Activated gamma-delta T cell (primary cell): ENCODE results near the gene MEX3A.
"Not testable (repeated sequence)": the region's sequence is repeated elsewhere in the genome, so short reads cannot be mapped to it uniquely, and the experiment has no call there.

ENCODE experiments used
- DNase-seq: peaks from one replicate; lab custom pipeline; 2025; lab: John Stamatoyannopoulos, UW

MEX3A gene

GRCh38 chr1:156054500-156055280 lies 27.6 kb downstream of the MEX3A start, which contains the start of gene LAMTOR2:
LAMTOR2 (plus strand) TSS chr1:156054782; CDS start chr1:156054890, 108 bp downstream.
- DNase-seq, result peak; percentile 72

- peak; percentile 74 for DNase-seq
Measured at GRCh38 chr1:156053768-156054499, 28.3 kb downstream of the MEX3A start, which contains the start of gene UBQLN4. UBQLN4 (minus strand) TSS chr1:156053798; CDS start chr1:156053701, 97 bp downstream.

DNA sequence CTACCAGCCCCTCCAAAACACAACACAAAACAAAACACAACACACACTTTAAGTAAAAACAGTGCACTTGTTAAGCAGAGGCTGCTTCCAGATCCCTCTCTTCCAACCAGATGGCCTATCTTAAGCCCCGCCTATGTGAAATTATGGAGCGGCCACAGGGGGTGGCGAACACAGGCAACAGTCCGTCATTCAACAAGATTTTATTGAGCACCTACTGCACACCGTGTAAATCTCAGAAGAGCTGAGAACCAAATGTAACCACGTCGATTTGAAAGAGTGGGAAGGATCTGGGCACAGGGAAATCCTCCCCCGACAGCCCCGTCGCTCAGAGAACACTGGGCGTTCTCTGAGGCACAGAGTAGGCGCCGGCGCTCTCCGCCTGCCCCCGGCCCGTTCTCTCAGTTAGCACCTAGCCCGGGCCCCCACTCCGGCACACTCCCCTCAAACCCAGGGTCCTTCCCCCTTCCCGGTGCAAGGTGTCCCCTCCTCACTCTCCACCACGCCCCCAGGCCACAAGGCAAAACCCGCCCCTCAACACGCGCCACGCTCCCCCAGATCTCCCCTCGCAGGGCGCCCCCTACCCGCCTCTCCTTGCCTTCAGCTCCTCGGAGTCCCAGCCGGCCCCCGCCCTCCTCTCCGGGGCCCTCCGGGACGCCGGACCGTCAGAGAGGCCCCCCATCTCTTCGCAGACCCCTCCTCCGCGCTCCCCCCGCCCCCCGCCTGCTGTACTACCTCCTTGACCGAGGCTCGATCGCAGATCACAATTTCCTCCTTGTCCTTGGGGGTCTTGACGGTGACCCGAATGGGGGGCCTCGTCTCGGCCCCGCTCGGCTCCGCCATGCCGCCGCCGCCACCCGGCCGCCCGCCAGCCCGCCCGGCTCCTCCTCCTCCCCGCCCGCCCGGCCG lies 29.1 kb downstream of the MEX3A start:
- peak; percentile 44 for DNase-seq

GRCh38 chr1:156051011-156051725 lies 31.1 kb downstream of the MEX3A start:
- DNase-seq, result no peak

DNA sequence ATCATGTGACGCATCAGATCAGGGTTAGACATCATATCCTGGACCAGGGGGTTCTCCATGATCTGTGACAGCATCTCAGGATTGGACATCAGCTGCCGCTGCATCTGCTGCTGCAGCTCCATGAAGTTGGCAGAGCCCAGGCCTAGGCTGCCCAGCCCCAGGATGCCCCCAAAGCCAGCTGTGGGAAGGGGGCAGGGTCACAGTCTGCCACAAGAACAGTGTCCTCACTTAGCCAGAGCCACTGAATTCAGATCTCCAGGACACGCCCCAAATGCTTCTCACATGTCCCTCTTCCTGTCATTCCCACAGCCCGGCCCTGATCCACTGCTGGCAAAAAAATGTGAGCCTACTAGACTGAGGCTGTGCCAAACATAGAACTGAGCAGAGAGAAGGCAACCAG lies 31.9 kb downstream of the MEX3A start:
- no peak for DNase-seq

GRCh38 chr1:156048663-156049258 lies 33.5 kb downstream of the MEX3A start:
- DNase-seq, result no peak

GRCh38 chr1:156045076-156045475 lies 37.2 kb downstream of the MEX3A start:
- DNase-seq, result no peak

DNA sequence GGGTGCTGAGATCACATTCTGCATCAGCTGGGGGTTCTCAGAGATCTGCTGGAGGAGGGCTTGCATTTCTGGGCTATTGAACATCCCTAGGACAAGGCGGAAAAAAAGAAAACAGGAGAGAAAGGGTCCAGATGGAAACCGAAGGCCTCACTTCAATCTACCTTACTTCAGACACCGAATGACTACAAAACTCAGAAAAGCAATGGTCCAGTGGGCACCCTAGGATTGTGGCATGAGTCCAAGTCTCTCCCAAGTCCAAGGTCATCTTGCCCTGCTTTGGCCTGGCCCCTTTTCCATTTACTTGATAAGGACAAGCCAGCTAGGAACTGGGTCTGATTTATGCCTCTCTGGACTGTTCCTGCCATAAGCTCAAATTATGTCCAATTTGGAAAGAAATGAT lies 39.4 kb downstream of the MEX3A start:
- DNase-seq, result no peak

- not testable (repeated sequence) for DNase-seq
Measured at GRCh38 chr1:156034991-156035390, 47.3 kb downstream of the MEX3A start.

DNA sequence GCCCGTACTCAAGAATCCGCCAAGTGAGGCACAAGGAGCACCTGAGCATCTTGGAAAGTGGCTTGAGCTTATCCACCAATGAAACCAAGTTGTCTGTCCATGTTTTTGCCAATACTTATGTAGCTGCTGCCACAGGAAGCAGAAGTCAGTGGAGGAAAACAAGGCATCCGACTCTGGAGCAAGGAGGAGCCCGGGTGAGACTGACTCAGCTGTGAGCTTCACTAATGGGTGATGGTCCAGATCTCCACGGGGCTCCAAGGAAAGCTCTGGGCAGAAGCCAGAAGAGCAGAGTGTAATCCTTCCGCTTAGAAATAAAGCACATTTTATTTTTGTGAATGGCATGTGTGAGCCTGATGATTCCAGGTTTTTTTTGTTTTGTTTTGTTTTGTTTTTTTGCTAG lies 49.3 kb downstream of the MEX3A start:
- DNase-seq, result no peak

DNA sequence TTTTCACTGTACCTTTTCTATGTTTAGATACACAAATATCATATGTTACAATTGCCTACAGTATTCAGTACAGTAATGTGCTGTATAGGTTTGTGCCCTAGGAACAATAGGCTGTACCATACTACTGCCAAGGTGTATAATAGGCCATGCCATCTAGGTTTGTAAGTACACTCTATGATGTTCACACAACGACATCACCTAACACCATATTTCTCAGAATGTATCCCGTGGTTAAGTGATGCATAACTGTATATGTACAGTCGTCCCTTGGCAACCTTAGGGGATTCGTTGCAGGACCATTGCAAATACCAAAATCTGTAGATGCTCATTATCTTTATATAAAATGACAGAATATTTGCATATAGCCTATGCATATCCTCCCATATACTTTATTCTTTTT lies 55.7 kb downstream of the MEX3A start:
- DNase-seq, result no peak

DNA sequence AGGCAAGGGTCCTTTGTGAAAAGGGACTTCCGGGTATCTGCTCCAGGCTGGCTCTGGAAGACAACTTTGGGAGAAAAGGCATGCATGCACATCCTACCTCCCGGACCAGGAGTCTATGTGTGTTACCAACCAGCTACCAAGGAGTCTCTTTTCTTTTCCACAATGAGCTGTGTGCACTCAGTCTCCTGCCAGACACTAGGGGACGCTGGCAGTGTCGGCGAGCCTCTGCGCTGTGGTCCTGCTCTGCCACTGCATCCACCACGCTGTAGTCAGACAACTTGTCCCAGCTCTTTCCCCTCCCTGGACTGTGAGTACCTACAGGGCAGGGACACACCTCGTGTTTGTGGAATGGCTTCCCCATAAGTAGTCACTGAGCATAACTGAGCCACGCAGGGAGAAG lies 56.4 kb downstream of the MEX3A start:
- no peak for DNase-seq

GRCh38 chr1:156024801-156025200 lies 57.5 kb downstream of the MEX3A start:
- DNase-seq, result no peak
